ENCODE data around the gene MTIF3.
A peak's percentile ranks its signal among the peaks of the same experiment; 100 is the strongest.

Gene MTIF3

GRCh38 chr13:27449936-27450828, at the start of gene MTIF3:
MTIF3 (minus strand) TSS chr13:27450564; CDS start chr13:27440448, 10,116 bp downstream.
- peak; percentile 91 for DNase-seq

- DNase-seq: no peak
Measured at GRCh38 chr13:27497563-27498230, 47.3 kb upstream of the MTIF3 start.

- no peak for DNase-seq
Measured at GRCh38 chr13:27496536-27497273, 46.3 kb upstream of the MTIF3 start.

GRCh38 chr13:27496006-27496405, 45.6 kb upstream of the MTIF3 start:
- DNase-seq: no peak

GRCh38 chr13:27495551-27495950, 45.2 kb upstream of the MTIF3 start:
- no peak for DNase-seq

- DNase-seq: no peak
Measured at GRCh38 chr13:27493981-27494380, 43.6 kb upstream of the MTIF3 start.

GRCh38 chr13:27489456-27489855, 39.1 kb upstream of the MTIF3 start:
- DNase-seq: no peak

GRCh38 chr13:27487776-27488175, 37.4 kb upstream of the MTIF3 start:
- no peak for DNase-seq

- no peak for DNase-seq
Measured at GRCh38 chr13:27483421-27483820, 33.1 kb upstream of the MTIF3 start.

GRCh38 chr13:27482983-27483382, 32.6 kb upstream of the MTIF3 start:
- DNase-seq: no peak

- peak; percentile 13 for DNase-seq
Measured at GRCh38 chr13:27481766-27482165, 31.4 kb upstream of the MTIF3 start.

- no peak for DNase-seq
Measured at GRCh38 chr13:27476943-27477703, 26.8 kb upstream of the MTIF3 start.

- no peak for DNase-seq
Measured at GRCh38 chr13:27474751-27475268, 24.4 kb upstream of the MTIF3 start.

GRCh38 chr13:27472941-27473340, 22.6 kb upstream of the MTIF3 start:
- no peak for DNase-seq

- DNase-seq: no peak
Measured at GRCh38 chr13:27472441-27472840, 22.1 kb upstream of the MTIF3 start.

GRCh38 chr13:27470075-27470820, 19.9 kb upstream of the MTIF3 start:
- DNase-seq: no peak

- DNase-seq: no peak
Measured at GRCh38 chr13:27466513-27466912, 16.1 kb upstream of the MTIF3 start.

GRCh38 chr13:27465611-27466010, 15.2 kb upstream of the MTIF3 start:
- DNase-seq: no peak

- no peak for DNase-seq
Measured at GRCh38 chr13:27463500-27463899, 13.1 kb upstream of the MTIF3 start.

- no peak for DNase-seq
Measured at GRCh38 chr13:27461940-27462584, 11.7 kb upstream of the MTIF3 start.

GRCh38 chr13:27455331-27455855, 5.0 kb upstream of the MTIF3 start:
- no peak for DNase-seq
